Smooth muscle cell (in vitro differentiated cells): Measurements from ENCODE around the gene MBD5. TPM values are rescaled to one million over a fixed set of nuclear protein-coding genes. Genes with fewer than 3 reads are reported as not detected.

Experiments
- DNase-seq: peaks from one replicate; lab custom pipeline; 2025; ENCODE audit not compliant: unreplicated experiment; lab: John Stamatoyannopoulos, UW
- H2AFZ ChIP-seq: fragments of 200-600 bp; sonication (generic); 2 replicates; pipeline ENCODE4 v1.6.0; 2016; ENCODE audit warnings: antibody characterized with exemption, low read depth, mild to moderate bottlenecking
- H3F3A ChIP-seq: fragments of 200-600 bp; sonication (generic); 2 replicates; pipeline ENCODE4 v1.6.0; 2017; ENCODE audit warnings: antibody characterized with exemption, low read depth
- H3K27ac ChIP-seq: fragments of 200-600 bp; sonication (generic); 2 replicates; pipeline ENCODE4 v1.5.1; 2016; ENCODE audit warnings: low read depth, mild to moderate bottlenecking
- H3K27me3 ChIP-seq: fragments of 200-600 bp; sonication (generic); 2 replicates; pipeline ENCODE4 v1.6.1; 2016; ENCODE audit warnings: low read depth, mild to moderate bottlenecking
- H3K36me3 ChIP-seq: fragments of 200-600 bp; sonication (generic); 2 replicates; pipeline ENCODE4 v1.5.1; 2016; ENCODE audit warnings: low read depth
- H3K4me1 ChIP-seq: fragments of 200-600 bp; sonication (generic); 2 replicates; pipeline ENCODE4 v1.5.1; 2016; ENCODE audit warnings: low read depth
- H3K4me2 ChIP-seq: fragments of 200-600 bp; sonication (generic); 2 replicates; pipeline ENCODE4 v1.6.0; 2016; ENCODE audit warnings: mild to moderate bottlenecking
- H3K4me3 ChIP-seq: fragments of 200-600 bp; sonication (generic); 2 replicates; pipeline ENCODE4 v1.5.1; 2016; ENCODE audit warnings: mild to moderate bottlenecking
- H3K79me2 ChIP-seq: fragments of 200-600 bp; sonication (generic); 2 replicates; pipeline ENCODE4 v1.6.0; 2016; ENCODE audit warnings: low read depth, mild to moderate bottlenecking
- H3K9ac ChIP-seq: fragments of 200-600 bp; sonication (generic); 2 replicates; pipeline ENCODE4 v1.6.0; 2016; ENCODE audit warnings: low read depth
- H3K9me3 ChIP-seq: fragments of 200-600 bp; sonication (generic); replicated peaks from 2 replicates; pipeline ENCODE4 v1.5.1; 2016; ENCODE audit warnings: low read depth
- H4K20me1 ChIP-seq: fragments of 200-600 bp; sonication (generic); 2 replicates; pipeline ENCODE4 v1.6.0; 2016; ENCODE audit warnings: low read depth
- CTCF ChIP-seq: fragments of 200-600 bp; sonication (generic); IDR thresholded peaks from 2 replicates; pipeline ENCODE4 v1.5.1; 2017; ENCODE audit warnings: borderline replicate concordance, mild to moderate bottlenecking, antibody characterized with exemption; ENCODE audit not compliant: insufficient read depth, poor library complexity, severe bottlenecking
- WGBS: methylation state at CpG from one replicate; pipeline ENCODE4 v1.1.7; 2016; ENCODE audit warnings: low lambda C conversion rate; 5-methylcytosine and 5-hydroxymethylcytosine counted together
- polyA plus RNA-seq: library from polyadenylated mRNA; unstranded; fragments of >200 nt; fragmentation: Nextera tagmentation; extraction: Ambion mirVana; gene quantifications from 2 replicates; pipeline ENCODE4 v1.2.1, GENCODE V29; 2016
- total RNA-seq: library from RNA; depleted of rRNA; stranded (reverse); fragments of >200 nt; gene quantifications from 2 replicates; pipeline ENCODE4 v1.2.3, GENCODE V29; 2014

MBD5 gene
- 31.2 and 89.4 TPM in 2 replicates for total RNA-seq
- 25.7 and 35.5 TPM in 2 replicates for polyA plus RNA-seq

GRCh38 chr2:148021059-148021861, at the start of gene MBD5:
Gene MBD5 (plus strand): TSS chr2:148021091.
- Histone ChIP-seq H3K4me3 (peak within 1 kb of the TSS; percentile 80), H3K27me3 (no peaks in the 10 kb centered on the region), H3K27ac (peak within 1 kb of the TSS; percentile 85), H4K20me1 (peaks cover 24% of the 10 kb centered on the region), H3K9ac (peak within 1 kb of the TSS; percentile 87), H3K79me2 (peaks cover 87% of the 10 kb centered on the region), H3K4me2 (peak within 1 kb of the TSS; percentile 98), H3K4me1 (peaks cover 26% of the 10 kb centered on the region), H2AFZ (peak within 1 kb of the TSS; percentile 71), H3K9me3 (no peaks in the 10 kb centered on the region), H3K36me3 (peaks cover 4% of the 10 kb centered on the region), H3F3A (no peaks in the 10 kb centered on the region)
- no peak for TF ChIP-seq CTCF
- WGBS: 0% methylated on average over 7 of the region's 11 CpGs
- no peak for DNase-seq

GRCh38 chr2:147976102-147976501, 44.8 kb upstream of the MBD5 start:
- H3K9me3 ChIP-seq: no peaks in the 10 kb centered on the region
- peaks cover 9% of the 10 kb centered on the region for H4K20me1 ChIP-seq
- no peak overlapping the region for H2AFZ ChIP-seq
- 92% methylated on average over 2 of the region's 2 CpGs for WGBS
- H3K36me3 ChIP-seq: peaks cover 2% of the 10 kb centered on the region
- no peak overlapping the region for H3K4me2 ChIP-seq
- no peak overlapping the region for H3K9ac ChIP-seq
- no peak for TF ChIP-seq CTCF
- peaks cover 18% of the 10 kb centered on the region for H3K79me2 ChIP-seq
- no peaks in the 10 kb centered on the region for H3K27me3 ChIP-seq
- no peak for DNase-seq
- H3F3A ChIP-seq: no peaks in the 10 kb centered on the region
- no peak overlapping the region for H3K4me3 ChIP-seq
- no peaks in the 10 kb centered on the region for H3K4me1 ChIP-seq
- H3K27ac ChIP-seq: no peak overlapping the region

GRCh38 chr2:147977679-147978078, 43.2 kb upstream of the MBD5 start:
- Histone ChIP-seq H4K20me1 (peaks cover 24% of the 10 kb centered on the region), H3K9me3 (no peaks in the 10 kb centered on the region), H3K27me3 (no peaks in the 10 kb centered on the region), H2AFZ (no peak overlapping the region), H3F3A (no peaks in the 10 kb centered on the region), H3K79me2 (peaks cover 31% of the 10 kb centered on the region), H3K4me3 (no peak overlapping the region), H3K36me3 (peaks cover 2% of the 10 kb centered on the region), H3K9ac (no peak overlapping the region), H3K4me1 (no peaks in the 10 kb centered on the region), H3K27ac (no peak overlapping the region), H3K4me2 (no peak overlapping the region)
- no peak for DNase-seq
- WGBS: 95% methylated on average over 3 of the region's 3 CpGs
- no peak for TF ChIP-seq CTCF
